Hematopoietic multipotent progenitor cell treated with erythropoietin and hydrocortisone succinate and interleukin-3 and kit ligand, for 15 days (in vitro differentiated cells): ENCODE measurements around the gene PCGF2.

Source experiments
- DNase-seq: peaks from one replicate; pipeline ENCODE4 v3.0.0-alpha.2; 2015; ENCODE audit warnings: low spot score

Gene PCGF2

DNA sequence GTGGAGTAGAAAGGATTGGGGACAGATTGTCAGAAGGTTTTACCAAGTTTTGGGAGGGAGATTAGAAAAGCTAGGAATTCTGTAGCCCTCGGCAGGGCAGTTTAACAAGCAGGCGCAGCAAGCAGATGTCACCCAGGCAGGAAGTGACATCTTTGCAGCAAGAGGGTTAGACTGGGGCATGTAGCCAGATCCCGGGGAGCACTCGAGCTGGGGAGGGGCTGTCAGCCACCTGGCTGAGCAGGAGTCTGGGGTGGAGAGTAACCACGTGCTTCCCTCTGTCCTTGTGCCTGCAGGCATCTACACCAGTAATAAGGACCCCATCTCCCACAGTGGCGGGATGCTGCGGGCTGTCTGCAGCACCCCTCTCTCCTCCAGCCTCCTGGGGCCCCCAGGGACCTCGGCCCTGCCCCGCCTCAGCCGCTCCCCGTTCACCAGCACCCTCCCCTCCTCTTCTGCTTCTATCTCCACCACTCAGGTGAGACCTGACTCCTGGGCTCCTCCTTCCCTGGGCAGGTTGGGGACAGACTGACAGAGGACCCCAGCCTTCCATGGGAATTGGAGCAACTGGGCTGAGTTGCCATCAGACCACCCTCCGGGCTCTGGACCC is 30.9 kb downstream of the PCGF2 start:
- DNase-seq, result no peak

DNA sequence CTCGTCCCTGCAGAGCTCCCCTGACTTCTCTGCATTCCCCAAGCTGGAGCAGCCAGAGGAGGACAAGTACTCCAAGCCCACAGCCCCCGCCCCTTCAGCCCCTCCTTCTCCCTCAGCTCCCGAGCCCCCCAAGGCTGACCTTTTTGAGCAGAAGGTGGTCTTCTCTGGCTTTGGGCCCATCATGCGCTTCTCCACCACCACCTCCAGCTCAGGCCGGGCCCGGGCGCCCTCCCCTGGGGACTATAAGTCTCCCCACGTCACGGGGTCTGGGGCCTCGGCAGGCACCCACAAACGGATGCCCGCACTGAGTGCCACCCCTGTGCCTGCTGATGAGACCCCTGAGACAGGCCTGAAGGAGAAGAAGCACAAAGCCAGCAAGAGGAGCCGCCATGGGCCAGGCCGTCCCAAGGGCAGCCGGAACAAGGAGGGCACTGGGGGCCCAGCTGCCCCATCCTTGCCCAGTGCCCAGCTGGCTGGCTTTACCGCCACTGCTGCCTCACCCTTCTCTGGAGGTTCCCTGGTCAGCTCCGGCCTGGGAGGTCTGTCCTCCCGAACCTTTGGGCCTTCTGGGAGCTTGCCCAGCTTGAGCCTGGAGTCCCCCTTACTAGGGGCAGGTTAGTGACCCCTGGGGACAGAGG is 31.6 kb downstream of the PCGF2 start:
- DNase-seq, result no peak

DNA sequence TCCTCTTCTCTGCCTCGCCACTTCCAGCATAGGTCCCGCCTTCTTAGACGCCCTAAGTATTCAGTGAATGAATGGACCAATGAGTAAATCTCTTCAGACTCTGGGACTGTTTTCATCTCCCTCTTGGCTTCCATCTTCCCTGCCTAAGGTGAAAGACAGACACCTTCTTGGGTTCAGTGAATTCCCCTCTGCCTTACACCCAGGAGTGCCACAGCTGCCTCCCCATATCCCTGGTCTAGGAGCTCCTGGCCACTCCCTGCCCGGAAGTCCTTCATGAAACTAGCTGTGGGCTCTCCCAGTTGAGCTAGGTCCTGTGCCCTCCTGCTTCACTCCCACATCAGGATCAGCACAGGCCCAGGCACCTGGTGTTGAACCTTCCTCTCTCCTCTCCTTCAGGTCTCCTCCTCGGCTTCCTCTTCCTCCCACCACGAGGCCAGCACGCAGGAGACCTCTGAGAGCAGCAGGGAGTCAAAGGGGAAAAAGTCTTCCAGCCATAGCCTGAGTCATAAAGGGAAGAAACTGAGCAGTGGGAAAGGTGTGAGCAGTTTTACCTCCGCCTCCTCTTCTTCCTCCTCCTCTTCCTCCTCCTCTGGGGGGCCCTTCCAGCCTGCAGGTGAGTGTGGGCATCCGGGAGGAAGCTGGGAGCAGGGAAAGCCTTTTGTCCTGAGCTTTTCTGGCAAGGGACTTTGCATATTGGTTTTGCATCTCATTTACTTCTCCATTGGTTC is 32.8 kb downstream of the PCGF2 start:
- no peak for DNase-seq

DNA sequence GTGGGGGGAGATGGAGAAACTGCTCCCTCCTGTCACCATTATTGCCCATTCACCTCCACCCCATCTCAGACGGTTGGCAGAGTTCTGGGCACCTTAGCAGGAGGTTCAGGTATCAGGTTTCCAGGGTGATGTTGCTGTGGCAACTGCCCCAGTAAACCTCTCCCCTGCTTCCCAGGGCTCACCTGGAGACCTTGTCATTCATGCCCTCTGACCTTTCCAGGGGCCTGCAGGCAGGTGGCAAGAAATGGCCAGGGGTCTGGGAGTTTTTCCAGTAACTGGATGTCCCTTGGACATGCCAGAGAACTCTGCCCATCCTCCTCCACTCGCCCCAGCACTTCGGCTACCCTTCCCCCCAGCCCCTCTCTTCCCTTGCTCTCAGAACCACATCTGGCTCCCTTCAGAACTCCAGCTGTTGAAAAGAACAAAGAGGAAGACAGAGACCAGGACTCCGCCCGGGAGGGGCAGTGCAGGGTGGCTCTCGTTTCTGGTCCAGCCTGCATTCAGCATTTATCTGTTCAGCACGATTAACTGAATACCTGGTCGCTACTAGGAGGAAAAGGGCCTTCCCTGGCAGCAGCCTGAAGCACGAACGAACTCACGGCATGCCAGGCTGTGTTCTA is 34.6 kb downstream of the PCGF2 start:
- DNase-seq, result no peak

DNA sequence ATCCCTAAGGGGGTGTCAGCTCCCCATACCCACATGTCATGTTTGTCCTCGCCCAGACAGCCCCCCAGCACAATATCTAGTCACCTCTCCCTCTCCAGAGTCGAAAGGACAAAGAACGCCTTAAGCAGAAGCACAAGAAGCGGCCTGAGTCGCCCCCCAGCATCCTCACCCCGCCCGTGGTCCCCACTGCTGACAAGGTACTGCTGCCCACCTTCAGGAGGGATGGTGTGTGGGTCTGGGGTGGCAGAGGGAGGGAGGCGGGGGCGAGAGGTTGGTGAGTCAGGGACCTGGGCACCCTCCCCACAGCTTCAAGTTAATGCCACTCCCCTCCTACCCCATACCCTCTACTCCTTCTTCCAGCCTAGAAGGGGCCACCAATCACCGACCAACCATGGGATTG is 35.5 kb downstream of the PCGF2 start:
- no peak for DNase-seq

DNA sequence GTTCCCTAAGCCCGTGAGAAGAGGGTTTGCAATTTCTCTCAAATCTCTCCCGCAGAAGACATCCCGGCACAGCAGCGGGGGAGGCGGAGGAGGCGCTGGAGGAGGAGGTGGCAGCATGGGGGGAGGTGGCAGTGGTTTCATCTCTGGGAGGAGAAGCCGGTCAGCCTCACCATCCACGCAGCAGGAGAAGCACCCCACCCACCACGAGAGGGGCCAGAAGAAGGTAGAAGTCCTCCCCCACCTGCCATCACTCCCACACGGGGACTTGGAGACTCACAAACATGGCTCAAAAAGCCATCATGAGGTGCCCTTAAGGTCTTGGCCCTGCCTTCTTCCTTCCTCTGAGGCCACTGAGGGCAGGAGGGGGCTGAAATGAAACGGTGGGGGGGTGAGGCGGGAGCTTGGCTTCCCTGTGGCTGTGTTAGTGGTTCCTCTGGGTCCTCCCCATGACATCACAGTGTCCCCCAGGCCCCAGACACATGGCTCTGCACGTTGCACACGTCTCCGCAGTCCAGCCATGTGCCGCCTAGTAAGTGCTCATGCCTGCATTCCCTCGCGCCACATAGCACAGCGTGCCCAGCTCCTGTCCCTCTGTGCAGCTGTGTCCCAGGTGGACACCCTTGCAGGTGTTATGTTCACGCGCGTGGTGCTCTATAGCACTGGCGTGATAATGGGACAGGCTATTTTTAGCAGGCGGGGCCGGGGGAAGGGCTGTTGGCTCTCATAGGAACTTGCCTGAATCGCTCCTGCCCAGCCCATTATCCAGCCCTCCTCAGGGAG is 36.2 kb downstream of the PCGF2 start:
- DNase-seq, result no peak

DNA sequence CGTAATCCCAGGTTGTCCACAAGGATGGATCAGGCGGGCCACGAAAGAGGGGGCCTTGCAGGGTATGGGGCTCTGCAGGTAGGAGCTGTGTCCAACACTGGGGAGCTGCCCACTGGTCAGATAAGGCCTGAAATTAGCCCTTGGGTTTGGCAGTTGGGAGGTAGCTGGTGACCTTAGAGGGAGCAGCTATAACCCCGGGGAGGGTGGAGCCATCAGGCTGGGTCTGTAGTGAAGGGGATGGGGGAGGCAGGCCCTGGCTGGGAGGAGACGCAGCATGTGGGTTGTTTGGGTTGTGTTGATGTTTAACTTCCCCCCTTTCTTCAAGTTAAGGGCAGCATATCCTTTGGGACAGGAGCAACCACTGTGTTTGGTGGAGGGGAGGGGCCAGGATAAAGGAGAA is 37.2 kb downstream of the PCGF2 start:
- DNase-seq, result no peak

DNA sequence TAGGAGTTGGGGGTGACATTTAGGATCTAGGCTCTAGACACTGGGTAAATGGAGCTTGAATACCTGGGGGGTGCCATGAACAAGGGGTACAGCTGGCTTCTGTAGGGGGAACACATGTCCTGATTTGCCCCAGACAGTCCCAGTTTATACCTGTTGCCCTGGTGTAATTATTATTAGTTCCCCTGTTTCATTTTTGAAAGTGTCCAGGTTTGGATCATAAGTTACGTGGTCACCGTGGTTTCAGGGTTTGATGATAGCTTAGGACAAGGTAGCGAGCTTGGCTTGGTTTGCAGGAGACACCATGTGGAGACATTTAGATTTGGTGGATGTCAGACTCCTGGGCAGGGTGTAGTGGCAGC is 37.6 kb downstream of the PCGF2 start:
- DNase-seq, result no peak

DNA sequence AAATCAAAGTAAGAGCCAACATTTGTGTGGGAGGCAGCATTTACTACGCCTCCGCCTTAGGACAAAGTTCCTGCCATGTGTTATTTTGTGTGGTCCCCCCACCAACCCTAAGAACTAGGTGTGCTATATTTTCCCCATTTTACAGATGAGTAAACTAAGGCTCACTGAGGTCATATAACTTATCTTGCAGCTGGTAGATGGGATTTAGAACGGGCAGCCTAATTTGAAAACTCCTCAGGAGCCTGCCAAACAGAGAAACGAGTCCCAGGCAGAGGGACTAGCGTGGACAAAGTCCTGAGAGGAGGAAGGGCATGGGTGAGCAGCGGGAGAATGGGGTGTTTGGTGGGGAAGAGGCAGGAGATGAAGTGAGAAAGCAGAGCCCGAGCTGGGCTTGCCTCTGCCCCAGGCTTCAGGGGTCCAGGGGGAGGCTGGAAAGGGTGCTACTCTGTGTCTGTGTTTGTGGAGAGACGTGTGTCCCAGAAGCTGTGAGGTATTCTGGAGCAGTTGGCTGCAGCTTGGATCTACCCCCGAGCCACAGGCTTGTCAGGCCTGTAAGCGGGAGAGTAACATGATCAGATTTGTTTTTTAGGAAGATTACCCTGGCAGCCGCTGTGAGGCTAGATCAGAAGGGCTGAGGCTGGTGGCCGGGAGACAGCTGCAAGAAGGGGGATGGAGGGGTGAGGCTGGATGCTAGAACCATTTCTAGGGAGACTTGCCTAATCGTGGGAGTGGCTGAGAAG is 38.1 kb downstream of the PCGF2 start:
- DNase-seq, result no peak

DNA sequence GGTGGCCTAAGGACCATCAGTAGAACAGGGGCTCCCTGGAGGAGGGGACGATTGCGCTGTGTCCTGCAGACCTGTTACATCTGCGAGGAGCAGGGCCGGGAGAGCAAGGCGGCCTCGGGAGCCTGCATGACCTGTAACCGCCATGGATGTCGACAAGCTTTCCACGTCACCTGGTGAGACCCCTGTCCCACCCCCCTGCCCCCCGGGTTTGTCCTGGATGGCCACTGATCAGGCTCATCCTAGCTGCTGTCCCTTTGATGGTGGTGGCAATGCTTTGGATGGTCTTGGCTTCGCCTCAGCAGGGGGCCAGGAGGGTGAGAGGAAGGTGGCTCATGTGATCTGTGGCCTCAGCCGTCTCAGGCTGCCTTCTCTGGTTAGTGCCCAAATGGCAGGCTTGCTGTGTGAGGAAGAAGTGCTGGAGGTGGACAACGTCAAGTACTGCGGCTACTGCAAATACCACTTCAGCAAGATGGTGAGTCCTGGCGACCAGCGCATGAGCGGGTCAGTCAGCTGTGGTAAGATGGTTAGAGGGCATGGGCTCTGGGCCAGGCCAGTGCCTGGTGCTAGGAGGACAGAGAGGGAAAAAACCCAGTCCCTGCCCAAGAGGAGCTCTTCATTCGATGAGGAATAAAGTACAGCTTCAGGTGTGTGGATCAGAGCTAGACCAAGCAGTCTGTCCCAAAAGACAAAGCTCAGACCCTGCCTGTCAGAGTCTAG is 38.9 kb downstream of the PCGF2 start:
- DNase-seq, result no peak

DNA sequence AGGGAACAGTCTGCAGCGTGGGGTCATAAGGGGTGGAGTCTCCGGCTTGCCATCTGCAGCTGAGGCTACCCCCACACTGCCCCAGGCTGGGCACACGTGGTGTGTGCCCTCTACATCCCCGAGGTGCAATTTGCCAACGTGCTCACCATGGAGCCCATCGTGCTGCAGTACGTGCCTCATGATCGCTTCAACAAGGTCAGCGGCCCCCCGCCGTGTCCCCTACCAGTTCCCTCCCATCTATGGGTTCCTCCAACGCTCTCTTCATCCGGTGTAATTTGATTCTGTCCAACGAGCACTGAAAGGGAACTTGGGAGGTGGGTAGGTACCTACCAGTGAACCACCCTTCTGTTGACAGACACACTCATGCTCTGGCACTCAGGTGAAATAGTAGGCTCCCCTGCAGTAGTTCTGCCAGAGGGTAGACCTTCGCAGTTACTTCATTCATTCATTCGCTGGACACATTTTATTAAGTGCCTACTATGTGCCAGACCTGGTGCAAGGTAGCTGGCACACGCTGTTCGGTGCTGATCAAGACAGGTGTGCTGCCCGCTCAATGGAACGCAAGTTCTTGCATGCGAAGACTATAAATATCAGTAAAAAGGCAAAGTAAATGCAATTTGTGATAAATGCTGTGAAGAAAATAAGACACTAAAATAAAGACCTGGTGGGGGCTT is 40.3 kb downstream of the PCGF2 start:
- no peak for DNase-seq

DNA sequence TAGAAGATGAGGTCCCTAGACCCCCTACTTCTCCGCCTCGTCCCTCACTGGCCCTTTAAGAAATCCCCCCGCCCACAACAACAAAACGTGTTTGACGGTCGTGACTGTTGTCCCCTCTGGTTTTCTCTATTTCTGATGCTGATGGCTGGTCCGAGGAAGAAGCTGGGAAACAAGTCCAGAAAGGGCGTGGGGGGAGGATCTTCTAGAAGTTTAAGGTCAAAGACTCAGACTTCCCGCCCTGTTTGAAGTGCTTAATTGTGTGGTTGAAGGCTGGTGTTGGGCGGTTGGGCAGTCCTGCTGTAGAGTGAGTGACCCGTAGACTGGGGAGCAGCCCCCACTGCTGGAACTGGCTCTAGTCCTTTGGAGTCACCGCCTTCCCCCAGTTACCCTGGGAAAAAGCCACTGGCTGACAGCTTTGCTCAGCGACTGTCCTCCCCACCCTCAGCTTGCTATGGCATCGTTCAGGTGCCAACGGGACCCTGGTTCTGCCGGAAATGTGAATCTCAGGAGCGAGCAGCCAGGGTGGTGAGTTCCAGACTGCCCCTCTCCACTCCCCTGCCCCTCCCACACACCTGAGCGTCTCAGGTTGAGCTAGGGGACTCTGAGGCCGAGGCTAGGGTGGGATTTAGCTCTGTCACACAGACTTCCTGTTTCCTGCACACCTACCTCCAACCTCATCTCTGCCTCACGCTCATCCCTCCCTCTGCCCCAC is 41.5 kb downstream of the PCGF2 start:
- DNase-seq, result no peak

DNA sequence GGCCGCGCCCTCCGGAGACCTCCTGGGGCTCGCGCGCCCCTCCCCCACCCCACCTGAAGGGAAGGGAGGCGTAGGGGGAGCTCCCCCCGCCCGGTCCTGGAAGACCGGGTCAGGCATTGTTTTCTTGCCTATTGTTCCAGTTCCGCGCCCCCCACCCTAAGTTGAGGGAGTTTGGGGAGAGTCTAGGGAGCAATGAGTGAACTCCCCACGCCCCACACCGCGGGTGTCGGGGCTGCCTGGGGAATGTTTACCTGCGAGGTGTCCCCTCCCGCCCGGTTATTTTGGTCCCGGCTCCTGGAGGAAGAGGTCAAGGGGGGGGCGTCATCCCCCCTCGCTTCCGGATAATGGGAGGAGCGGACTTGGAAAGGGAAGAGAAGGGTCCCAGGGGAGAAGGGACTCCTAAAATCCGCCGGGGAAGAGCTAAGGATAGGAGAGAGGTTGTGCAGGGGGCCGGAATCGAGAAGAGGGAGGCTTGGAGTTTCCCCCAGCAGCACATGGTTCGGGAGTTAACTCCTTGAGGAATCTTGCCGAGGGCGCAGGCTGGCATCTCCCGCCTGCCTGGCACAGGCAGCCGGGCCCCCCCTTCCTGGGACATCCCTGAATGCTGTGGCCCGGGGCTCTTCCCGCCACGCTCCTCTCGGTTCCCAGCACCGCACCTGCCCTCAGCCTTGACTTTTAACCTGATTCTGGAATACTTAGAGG is 42.2 kb downstream of the PCGF2 start:
- no peak for DNase-seq

DNA sequence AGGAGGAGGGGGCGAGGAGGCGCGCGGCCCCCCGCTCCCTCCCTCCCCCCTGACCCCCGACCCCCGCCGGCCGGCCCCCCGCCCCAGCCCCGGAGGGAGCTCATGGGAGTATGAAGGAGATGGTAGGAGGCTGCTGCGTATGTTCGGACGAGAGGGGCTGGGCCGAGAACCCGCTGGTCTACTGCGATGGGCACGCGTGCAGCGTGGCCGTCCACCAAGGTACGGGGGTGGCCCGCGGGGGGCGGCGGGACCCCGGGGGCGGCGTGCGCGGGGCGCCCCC is 42.7 kb downstream of the PCGF2 start:
- DNase-seq, result no peak

DNA sequence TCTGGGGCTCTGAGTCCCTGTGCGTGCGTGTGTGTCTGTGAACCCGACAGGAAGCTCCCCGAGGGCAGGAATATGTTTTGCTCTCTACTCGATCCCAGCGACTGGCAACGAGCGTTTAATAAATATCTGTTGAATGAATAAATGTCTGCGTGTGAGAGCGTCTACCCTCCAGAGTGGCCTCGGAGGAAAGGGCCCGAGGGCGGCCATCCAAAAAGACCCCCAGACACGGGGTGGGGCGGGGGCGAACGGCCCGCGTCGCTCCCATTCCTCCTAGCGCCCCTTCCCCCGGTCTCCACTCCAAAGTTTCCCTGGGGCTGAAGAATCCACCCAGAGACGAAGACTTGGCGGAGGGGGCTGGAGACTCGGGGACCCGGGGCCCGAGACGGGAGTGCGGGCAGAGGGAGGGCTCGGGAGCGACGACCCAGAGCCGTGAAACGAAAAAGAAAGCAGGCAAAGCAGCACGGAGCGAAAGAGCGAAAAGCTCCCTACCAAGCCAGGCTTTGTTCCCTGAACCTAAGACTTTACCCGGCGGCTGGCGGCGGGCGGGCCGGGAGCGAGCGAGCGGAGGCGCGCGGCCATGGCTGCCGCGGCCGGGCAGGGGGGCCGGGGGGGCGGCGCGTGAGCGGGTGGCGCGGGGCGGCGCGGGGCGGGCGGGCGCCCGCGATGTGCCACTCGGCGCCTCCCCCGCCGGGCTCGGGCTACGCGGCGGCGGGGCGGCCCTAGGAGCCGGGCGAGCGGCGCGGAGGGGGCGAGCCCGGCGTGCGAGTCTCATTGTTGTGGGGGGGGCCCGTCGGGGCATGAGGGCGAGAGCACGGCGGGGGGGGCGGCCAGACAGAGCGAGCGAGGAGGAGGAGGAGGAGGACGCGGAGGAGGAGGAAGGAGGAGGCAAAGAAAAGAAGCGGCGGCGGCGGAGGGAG is 43.3 kb downstream of the PCGF2 start, which contains the start of gene MLLT6:
Gene MLLT6 (plus strand): TSS at position 668 of the 917 bp plus-strand sequence. CDS start 360 bp downstream, outside the sequence.
- peak; percentile 61 for DNase-seq

DNA sequence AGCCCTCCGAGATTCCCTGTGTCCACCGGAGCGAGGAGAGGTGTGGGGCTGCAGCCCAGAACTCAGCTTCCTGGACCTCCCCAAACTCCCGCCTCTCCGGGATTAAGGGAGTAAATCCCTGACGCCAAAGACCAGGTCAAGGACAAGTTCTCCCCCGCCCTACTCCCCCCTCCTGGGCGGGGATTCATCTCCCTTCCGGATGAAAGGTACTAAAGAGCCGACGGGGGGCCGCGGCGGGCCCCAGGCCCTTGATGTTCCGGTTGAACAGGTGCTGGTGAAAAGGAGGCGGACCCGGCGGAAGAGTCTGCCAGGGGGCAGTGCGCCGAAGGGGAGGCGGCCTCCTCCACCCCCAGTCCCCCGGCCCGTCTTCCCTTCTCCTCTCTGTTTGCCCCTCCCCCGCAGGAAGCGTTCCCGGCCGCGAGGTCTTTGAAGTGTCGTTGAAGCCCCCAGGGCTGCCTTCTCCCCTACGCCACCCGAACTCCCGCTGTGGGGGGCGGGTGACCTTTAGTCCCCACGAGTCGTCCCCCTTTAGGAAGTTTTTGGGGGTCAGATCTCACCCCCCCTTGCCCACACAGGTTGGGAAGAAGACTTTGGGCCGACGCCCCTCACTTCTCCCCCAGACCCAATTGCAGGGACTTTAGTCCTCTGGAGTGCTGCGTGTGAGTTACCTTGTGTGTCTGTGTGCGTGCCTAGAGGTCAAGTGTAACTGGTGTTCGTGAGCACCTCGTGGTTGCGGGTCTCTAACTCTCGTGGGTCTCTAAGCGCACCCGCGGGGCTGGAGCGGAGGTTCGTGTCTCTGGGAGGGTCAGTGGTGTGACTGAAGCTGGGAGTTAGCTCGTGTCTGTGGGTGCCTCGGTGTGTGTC is 44.2 kb downstream of the PCGF2 start:
- peak; percentile 14 for DNase-seq
